Measurements from ENCODE around the gene KLRC4.
"Not testable (repeated sequence)": the region's sequence is repeated elsewhere in the genome, so short reads cannot be mapped to it uniquely, and the experiment has no call there.

Gene KLRC4

DNA sequence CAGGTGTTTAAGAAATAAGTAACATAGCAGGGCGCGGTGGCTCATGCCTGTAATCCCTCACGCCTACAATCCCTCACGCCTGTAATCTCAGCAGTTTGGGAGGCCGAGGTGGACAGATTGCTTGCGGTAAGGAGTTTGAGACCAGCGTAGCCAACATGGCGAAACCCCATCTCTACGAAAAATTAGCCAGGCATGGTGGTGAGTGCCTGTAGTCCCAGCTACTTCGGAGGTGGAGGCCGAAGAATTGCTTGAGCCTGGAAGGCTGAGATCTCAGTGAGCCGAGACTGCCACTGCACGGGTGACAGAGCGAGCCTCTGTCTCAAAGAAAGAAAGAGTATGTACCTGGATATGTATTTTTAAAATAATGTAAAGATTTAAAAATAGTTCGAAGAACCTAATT is 13.4 kb downstream of the KLRC4 start:
- DNase-seq = peak; percentile 78

DNA sequence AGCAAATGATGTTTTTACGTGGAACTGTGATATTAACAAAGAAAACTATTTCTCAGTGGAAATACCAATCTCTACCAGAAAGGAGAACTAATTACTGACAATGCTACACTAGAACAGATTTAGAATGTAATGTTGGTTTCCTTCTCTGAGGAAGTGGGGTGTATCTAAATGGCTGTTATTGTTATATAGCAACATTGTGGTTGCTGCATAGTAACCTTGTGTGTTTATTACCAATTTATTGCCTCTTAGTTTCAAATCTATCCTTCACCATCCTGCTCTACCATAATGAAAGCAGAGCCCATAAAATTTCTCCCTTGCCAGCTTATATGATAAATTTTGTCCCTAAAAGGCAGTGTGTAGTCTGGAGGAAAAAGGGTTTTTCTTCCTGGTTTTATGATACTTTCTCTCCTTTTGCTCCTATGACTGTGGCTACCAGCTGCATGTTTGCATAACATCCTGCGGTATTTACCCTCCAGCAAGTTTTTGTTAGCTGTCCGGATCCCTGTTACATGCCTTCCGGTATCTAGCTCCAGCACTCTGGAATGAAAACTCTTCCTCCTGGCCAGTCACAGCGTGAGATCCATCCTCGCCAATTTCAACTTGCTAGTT is 14.1 kb downstream of the KLRC4 start:
- DNase-seq = peak; percentile 99

DNA sequence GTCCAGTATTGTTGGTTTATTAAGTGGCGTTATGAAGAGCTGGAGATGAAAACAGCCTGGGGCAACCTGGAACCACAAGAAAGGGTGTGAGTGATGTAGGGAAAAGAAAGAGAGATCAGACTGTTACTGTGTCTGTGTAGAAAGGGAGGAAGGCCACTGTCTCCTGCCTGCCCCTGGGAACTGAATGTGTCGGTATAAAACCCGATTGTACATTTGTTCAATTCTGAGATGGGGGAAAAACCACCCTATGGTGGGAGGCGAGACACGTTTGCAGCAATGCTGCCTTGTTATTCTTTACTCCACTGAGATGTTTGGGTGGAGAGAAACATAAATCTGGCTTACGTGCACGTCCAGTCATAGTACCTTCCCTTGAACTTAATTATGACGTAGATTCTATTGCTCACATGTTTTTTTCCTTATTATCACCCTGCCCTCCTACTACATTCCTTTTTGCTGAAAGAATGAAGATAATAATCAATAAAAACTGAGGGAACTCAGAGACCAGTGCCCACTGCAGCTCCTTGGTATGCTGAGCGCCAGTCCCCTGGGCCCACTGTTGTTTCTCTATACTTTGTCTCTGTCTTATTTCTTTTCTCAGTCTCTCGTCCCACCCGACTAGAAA is 14.9 kb downstream of the KLRC4 start:
- DNase-seq = not testable (repeated sequence)

- no peak for DNase-seq
Observed at GRCh38 chr12:10393291-10393690, 16.3 kb downstream of the KLRC4 start.

GRCh38 chr12:10392394-10392930 is 17.1 kb downstream of the KLRC4 start:
- peak; percentile 53 for DNase-seq

- DNase-seq = not testable (repeated sequence)
Observed at GRCh38 chr12:10390991-10391390, 18.6 kb downstream of the KLRC4 start.

DNA sequence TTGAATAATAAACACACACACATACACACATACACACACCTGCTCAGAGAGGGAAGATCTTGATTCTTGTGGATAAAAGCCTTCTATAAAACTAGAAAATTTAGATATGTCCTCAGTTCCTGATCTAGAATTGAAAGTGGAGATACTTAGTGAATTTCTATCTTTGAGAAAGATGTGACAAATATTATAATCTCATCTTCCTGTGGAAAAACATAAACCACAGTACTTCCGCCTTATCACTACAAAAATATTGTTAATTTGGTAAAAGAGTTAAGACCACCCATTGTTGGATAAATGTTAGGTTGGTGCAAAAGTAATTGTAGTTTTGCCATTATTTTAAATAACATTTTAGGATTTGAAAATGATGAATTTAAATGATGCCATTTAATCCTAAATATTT is 19.7 kb downstream of the KLRC4 start, which contains the start of gene KLRK1:
KLRK1 (minus strand) TSS at position 138 of the 400 bp plus-strand sequence. CDS start 1,231 bp downstream, outside the sequence.
- no peak for DNase-seq

DNA sequence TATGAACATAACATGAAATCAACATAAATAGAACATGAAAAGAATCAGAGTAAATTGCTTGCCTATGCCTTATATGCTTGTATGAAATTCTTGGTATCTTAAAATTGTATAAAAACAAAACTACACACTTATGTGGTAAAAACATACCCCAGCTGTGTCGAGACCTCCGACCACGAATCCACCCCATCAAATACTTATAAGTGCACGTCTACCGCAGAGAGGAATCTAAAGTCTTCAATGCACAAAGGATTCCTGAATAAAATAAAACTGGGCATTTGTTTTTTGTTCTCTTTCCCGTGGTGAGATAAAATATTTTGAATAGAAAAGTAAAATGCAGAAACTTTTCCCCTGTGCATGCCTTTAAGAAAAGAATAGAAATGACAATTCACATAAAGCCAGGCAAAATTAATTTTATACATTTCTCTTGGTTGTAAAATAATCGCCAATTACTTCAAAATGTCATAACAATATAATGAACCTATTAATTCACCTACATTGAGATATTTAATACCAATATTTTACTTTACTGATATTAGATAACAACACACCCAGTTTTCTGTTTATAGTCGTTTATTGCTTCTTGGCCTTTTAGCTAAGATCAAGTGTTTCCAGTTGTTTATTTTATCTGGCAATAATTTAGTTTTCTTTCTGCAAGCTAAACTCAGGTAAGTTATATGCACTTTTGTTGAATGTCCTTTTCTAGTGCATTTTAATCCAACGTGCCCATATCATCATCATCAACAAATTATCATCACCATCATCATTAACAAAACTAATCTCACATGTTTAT is 20.7 kb downstream of the KLRC4 start:
- no peak for DNase-seq

- DNase-seq = not testable (repeated sequence)
Observed at GRCh38 chr12:10387498-10387897, 22.1 kb downstream of the KLRC4 start.

- DNase-seq = no peak
Observed at GRCh38 chr12:10386857-10387256, 22.7 kb downstream of the KLRC4 start.

- peak; percentile 98 for DNase-seq
Observed at GRCh38 chr12:10385166-10385613, 24.4 kb downstream of the KLRC4 start.

DNA sequence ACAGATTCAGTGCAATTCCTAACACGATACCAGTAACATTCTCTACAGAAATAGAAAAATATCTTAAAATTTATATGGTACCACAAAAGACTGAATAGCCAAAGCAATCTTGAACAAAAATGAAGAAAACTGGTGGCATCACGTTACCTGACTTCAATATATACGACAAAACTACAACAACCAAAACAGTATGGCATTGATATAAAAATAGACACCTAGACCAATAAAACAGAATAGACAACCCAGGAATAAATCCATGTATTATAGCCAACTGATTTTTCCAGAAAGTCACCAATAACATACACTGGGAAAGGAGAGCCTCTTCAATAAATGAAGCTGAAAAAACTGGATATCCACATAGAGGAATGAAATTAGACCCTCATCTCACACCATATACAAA is 25.4 kb downstream of the KLRC4 start:
- DNase-seq = no peak

- no peak for DNase-seq
Observed at GRCh38 chr12:10381928-10382628, 27.5 kb downstream of the KLRC4 start.

GRCh38 chr12:10378737-10379136 is 30.8 kb downstream of the KLRC4 start:
- DNase-seq = not testable (repeated sequence)

DNA sequence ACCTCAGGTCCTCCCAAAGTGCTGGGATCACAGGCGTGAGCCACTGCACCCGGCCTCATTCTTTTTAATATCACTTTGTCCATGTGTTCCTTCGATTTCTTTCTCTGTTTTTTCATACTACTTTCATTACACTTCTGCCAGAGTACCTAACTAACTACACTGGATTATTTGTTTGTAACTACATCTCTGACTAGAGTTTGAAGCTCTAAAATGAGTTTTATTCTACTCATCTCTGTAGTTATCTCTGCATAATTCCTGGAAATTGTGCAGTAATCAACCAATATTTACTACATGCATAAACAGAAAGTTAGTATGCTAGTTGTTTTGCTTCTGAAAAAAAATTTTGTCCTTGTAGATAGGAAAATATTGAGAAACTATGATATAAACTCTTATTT is 34.9 kb downstream of the KLRC4 start:
- DNase-seq = no peak

DNA sequence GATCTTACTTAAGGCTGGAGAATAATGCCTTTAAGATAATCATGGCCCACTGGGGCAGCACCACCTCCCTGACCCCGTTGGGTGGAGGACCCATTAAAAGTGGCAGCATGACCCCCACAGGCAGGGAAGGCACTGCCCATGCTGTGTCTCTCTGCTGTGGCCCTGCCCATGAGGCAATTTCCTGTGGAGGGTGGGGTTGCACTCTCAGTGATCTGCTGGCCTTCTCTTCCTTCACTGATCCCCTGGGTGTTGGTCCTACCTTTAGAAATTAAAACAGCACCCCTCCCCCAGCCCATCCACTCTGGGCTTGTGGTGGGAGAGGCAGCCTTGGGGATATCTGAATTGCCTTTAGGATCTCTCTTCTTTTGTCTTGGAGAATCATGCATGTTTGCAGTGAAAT is 37.0 kb downstream of the KLRC4 start:
- DNase-seq = peak; percentile 35

DNA sequence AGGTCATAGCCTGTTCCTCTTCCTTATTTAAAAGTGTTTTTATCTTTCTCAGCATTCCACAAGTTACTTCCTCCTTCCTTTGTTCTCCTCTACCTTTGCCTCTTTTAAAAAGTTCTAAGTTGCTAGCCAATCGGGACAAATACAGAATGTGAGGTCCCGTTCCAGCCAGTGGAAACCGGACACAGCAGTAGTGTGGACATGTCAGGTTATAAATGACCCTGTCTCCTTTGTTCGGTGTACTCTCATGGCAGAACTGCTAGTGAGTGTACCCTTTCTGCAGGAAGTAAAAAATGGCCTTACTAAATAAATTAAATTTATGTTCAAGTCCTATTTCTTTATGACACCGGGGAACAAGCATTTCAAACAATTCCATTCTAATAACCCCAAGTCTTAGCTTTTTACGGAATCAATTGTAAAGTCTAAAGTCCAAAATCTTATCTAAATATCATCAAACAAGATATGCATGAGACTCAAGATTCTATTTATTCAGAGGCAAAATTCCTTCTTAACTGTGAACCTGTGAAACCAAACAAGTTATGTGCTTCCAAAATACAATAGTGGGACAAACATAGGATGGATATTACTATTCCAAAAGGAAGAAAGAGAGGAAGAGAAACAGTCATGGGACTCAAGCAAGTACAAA is 37.5 kb downstream of the KLRC4 start:
- peak; percentile 46 for DNase-seq

DNA sequence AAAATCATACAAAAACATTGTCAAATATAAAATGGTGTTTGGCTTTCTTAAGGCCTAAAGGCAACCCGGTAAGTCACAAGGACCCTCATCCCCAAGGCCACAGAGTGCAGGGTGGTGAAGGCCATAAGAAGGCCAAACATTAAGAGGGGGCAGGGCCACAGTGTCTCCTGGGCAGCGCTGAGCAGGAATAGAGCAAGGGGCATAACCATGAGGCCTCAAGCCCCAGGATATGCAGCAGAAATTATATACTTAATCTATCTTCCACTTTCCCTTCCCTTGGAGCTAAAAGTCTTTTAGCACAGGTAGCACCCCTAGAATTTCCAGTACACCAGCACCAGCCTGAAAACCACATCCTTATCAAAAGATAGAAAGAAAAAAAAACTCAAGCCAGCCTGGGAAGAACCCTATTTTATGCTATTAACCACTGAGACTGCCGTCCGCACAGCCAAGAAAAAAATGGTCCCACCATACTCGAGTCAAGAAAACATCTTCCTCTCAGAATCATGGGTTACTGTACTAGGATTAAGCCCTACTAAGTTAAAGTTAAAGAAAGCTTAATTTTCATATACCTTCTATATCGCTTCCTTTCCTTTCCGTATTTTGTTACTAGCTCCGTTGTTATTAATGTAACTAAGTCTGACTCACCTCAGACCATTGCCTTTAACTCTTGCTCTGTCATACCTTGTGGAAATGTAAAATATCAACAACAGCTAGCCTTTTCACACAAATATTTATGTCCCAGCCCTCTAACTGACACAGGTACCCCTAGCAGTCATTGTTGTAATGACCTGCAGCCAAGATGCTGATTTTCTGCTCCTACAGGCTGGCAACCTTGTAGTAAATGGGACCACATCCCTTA is 39.8 kb downstream of the KLRC4 start:
- no peak for DNase-seq

DNA sequence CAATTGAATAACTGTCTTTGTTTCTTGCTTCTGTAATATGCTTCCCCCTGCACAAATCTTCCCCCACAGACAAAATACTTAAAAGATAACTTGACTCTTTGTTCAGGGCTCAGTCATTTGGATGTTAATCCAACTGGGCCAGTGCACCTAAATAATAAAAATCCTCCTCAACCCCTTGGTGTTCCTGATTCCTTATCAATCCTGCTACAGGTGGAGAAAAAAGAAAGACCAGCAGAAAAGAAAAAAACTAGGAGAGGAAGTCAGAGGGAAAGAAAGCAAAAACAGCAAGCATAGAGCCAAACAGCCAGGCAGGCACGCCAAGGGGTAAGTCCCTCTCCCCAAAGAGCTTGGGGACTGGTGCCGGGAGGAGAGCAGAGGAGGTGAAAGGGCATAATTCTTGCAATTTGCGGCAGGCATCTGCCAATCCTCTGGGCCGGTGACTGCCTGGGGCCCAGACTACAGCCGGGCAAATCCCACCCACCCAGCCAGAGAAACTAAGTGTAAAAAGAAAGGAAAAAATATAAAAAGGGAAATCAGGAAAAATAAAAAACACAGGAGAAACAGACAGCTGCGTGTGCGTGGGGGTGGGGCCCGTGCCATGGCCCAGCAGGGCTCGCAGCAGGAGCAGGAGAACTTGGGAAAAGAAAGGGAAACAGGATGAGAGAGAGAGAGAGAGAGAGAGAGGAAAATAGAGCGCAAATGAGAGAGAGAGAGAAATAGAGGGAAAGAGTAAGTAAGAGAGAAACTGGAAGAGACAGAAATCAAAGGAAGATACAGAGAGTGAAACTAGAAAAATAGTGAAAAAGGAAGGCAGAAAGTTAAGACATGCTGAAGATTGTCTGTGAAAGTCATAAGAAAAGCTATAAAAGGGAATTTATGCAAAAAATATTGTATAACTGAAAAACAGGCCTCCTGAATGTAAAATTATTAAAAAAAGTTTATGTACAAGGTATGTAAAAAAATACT is 41.1 kb downstream of the KLRC4 start:
- DNase-seq = no peak

DNA sequence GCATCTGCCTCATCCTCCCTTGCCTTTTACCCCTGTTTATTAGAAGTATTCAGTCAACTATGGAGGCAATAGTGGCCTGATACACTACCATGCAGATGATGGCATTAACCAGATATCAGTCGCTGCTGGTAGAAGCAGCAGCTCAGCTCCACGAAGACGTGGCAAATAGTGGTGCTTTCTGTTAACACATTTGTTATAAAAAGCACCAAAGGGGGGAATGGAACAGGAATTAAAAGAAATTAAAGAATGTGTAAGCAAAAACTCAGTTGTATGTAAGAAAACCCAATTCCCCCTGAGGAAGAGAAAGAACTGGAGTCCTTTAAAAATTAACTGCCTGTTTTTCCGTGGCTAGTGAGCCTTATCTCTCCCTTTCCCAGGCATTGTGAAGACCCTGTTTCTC is 41.8 kb downstream of the KLRC4 start:
- not testable (repeated sequence) for DNase-seq
